CD4-positive, alpha-beta T cell treated with Interleukin-10 for 1 hour (primary cell): ENCODE data around the gene MYO15B.

Experiments used
- DNase-seq: peaks from one replicate; pipeline ENCODE4 v3.0.0-alpha.2; 2020

MYO15B gene

GRCh38 chr17:75604034-75604695 lies 16.6 kb downstream of the MYO15B start:
- no peak for DNase-seq

- no peak for DNase-seq
Observed at GRCh38 chr17:75605790-75606189, 18.2 kb downstream of the MYO15B start.

- DNase-seq: no peak
Observed at GRCh38 chr17:75607086-75607485, 19.5 kb downstream of the MYO15B start.

- DNase-seq: no peak
Observed at GRCh38 chr17:75610103-75610984, 22.7 kb downstream of the MYO15B start.

GRCh38 chr17:75611851-75612429 lies 24.3 kb downstream of the MYO15B start:
- no peak for DNase-seq

- no peak for DNase-seq
Observed at GRCh38 chr17:75612906-75613626, 25.5 kb downstream of the MYO15B start.

- no peak for DNase-seq
Observed at GRCh38 chr17:75614006-75614405, 26.4 kb downstream of the MYO15B start.

GRCh38 chr17:75614556-75615270 lies 27.1 kb downstream of the MYO15B start:
- DNase-seq: no peak

- DNase-seq: no peak
Observed at GRCh38 chr17:75615301-75615700, 27.7 kb downstream of the MYO15B start.

- DNase-seq: no peak
Observed at GRCh38 chr17:75616521-75617122, 29.0 kb downstream of the MYO15B start.

GRCh38 chr17:75617218-75617617 lies 29.6 kb downstream of the MYO15B start:
- no peak for DNase-seq

- DNase-seq: no peak
Observed at GRCh38 chr17:75617675-75618074, 30.1 kb downstream of the MYO15B start.

- no peak for DNase-seq
Observed at GRCh38 chr17:75619506-75620431, 32.2 kb downstream of the MYO15B start.

- DNase-seq: no peak
Observed at GRCh38 chr17:75621489-75621888, 33.9 kb downstream of the MYO15B start.

GRCh38 chr17:75622076-75622475 lies 34.5 kb downstream of the MYO15B start:
- no peak for DNase-seq

- DNase-seq: no peak
Observed at GRCh38 chr17:75622771-75623273, 35.2 kb downstream of the MYO15B start.

GRCh38 chr17:75623386-75623785 lies 35.8 kb downstream of the MYO15B start:
- DNase-seq: no peak

GRCh38 chr17:75624021-75624420 lies 36.4 kb downstream of the MYO15B start:
- DNase-seq: no peak

GRCh38 chr17:75624714-75625345 lies 37.2 kb downstream of the MYO15B start:
- DNase-seq: no peak

- peak; percentile 11 for DNase-seq
Observed at GRCh38 chr17:75625813-75626486, 38.4 kb downstream of the MYO15B start.
